Activated effector memory CD4-positive, alpha-beta T cell treated with anti-CD3 and anti-CD28 coated beads, Interleukin-2, amount 50 U/mL, for 16 hours (primary cell): ENCODE measurements around the gene SORL1.

Experiments used
- DNase-seq: peaks from one replicate; pipeline ENCODE4 v3.0.0-alpha.2; 2020

Gene SORL1

DNA sequence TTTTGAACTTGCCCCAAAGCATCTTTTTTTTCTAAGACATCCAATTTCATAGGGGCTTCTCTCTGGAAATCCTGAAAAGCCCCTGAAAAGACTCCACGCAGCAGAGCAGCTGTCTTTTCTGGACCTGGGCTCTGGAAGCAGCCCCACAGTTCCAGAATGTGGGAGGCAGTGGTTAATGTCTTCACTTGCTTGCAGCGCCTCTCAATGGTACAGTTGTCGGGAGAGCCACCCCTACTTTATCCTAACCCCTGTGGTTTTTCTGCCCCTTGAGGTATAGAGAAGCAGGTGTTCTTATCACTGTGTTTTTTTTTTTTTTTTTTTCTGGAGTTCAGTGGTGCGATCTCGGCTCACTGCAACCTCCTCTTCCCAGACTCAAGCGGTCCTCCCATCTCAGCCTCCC is 84.0 kb downstream of the SORL1 start:
- no peak for DNase-seq

DNA sequence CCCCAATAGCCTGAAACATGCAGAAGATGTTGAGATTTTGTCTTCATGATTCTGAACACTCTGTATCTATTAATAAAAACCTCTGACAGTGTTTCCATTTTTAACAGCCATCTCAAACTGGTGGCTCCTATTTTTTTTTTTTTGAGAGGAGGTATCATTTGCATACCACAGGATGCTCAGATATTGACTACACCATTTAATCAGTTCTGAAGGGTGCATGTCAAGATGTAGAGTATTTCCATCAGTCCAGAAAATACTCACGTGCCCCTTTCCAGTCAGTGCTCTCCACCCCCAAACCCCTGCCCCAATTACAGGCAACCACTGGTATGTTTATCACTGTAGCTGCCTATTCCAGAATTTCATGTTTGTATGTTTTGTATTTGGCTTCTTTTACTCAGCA is 85.9 kb downstream of the SORL1 start:
- no peak for DNase-seq

- no peak for DNase-seq
Measured at GRCh38 chr11:121539000-121539399, 86.9 kb downstream of the SORL1 start.

DNA sequence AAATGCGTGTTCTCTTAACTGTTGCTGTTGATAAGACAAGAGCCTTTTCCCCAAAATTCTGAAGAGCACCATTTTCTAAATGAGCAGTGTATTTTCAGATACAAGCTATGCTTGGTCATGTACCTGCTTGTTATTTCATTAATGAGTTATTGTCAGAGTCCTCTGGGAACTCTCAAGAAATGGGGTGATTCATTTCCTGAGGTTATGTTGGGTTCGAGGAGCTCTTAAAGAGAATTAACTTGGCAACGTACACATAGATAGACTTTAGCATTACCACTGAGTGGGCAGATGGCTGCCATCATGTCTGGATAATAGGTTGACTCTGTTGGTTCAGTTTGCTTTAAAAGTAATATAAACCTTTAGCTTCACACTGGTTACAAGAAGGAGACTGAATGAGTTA is 88.5 kb downstream of the SORL1 start:
- no peak for DNase-seq

- DNase-seq = no peak
Measured at GRCh38 chr11:121543836-121544380, 91.8 kb downstream of the SORL1 start.

DNA sequence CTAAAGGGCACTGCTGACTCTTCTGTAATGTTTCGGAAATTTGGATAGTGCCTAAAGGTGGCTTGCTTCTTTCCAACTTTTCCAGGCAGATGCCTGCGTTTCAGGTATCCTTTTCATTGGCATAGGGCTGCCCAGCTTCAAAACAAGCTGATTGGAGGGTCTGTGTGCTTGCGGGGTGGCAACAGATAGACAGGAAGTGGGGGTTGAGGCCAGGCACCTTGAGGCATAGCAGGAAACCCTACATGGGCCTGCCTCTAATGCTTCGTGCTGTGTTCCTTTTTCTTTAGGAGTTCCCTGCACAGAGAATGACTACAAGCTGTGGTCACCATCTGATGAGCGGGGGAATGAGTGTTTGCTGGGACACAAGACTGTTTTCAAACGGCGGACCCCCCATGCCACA is 92.8 kb downstream of the SORL1 start:
- DNase-seq = no peak

DNA sequence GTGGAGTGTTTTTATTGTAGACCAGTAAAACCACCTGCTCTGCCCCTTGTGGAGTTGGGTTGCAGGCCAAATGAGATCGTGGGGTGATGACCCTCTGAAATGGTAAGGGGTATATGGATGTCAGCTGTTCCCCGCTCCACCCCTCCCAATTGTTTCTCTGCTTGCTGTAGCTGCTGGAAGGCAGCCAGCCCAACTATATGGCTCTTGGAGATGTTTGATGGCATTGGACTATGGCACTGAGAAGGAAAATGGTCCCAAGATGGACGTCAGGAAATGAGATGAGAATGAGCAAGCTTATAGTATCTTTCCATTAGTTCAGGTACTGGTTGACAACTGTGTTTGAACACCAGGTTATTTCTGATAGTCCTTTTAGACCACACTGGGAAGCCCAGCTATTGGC is 95.5 kb downstream of the SORL1 start:
- DNase-seq = no peak

GRCh38 chr11:121550247-121551030 is 98.3 kb downstream of the SORL1 start:
- no peak for DNase-seq

- no peak for DNase-seq
Measured at GRCh38 chr11:121551463-121551862, 99.3 kb downstream of the SORL1 start.

GRCh38 chr11:121552154-121552553 is 100.0 kb downstream of the SORL1 start:
- no peak for DNase-seq

- DNase-seq = no peak
Measured at GRCh38 chr11:121552644-121553043, 100.5 kb downstream of the SORL1 start.

GRCh38 chr11:121553389-121553788 is 101.3 kb downstream of the SORL1 start:
- DNase-seq = no peak

- no peak for DNase-seq
Measured at GRCh38 chr11:121553806-121554205, 101.7 kb downstream of the SORL1 start.

GRCh38 chr11:121554552-121554951 is 102.4 kb downstream of the SORL1 start:
- DNase-seq = no peak

GRCh38 chr11:121555121-121555520 is 103.0 kb downstream of the SORL1 start:
- no peak for DNase-seq

DNA sequence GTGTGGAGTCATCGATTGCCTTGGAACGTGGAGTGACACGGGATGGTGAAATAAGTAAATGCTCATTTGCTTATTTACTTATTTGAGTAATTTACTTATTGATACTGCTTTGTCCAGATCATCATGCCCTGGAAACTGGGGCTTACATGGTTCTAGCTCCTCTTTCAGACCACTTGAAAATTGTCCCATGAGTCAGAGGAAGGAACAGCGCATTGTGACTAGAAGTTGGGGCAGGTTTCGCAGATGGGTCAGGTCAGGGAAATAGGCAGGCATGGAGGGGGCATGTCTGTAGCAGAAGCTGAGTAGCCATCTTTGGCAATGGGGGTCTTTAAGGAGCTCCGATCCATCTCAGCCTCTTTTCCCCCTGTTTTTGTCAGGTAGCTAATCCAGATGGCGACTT is 104.8 kb downstream of the SORL1 start:
- DNase-seq = no peak

DNA sequence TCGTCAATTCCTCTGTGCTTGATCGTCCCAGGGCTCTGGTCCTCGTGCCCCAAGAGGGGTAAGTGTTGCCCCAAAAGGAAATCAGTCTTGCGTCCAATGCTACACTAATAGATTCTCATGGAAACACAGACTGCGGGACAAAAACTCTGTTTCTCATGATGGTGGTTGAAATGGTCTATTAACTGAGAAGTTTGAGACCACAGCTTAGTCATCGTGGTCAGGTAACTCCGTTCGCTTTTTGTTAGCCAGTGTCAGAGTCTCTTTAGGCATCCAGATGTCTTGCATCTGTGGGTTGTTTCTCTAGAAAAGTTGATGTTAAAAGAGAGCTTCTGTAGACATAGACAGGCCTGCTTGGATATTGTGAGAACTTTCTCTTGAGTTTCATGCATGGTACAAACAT is 105.2 kb downstream of the SORL1 start:
- no peak for DNase-seq

- DNase-seq = no peak
Measured at GRCh38 chr11:121559606-121560200, 107.6 kb downstream of the SORL1 start.

DNA sequence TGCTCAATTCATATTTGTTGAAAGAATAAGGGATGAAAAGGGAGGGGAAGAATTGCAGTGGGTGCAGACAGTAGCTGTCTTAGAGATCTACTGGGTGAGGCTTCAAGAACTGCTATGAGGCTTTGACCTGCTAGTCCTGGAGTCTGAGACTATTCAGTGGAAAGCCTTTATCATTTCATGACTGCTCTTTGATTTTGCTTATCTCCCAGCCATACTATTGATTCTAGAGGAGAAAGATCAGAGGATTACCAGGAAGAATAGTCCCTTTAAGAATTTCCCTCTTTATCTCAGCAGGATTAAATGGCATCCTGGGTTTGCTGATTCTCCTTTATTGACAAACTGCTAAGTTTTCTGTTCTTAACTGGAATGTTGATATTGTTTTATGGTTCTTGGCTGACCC is 108.1 kb downstream of the SORL1 start:
- DNase-seq = no peak

GRCh38 chr11:121561240-121561639 is 109.1 kb downstream of the SORL1 start:
- DNase-seq = no peak

GRCh38 chr11:121561716-121562115 is 109.6 kb downstream of the SORL1 start:
- DNase-seq = no peak

- DNase-seq = no peak
Measured at GRCh38 chr11:121563003-121563402, 110.9 kb downstream of the SORL1 start.

GRCh38 chr11:121563900-121564822 is 112.0 kb downstream of the SORL1 start:
- DNase-seq = no peak
